DMS153 treated with DMSO at 0.1 percent for 48 hours (cell line): ENCODE results near the gene NDUFB6.
A peak's percentile ranks its signal among the peaks of the same experiment; 100 is the strongest.
"Not testable (repeated sequence)": the region's sequence is repeated elsewhere in the genome, so short reads cannot be mapped to it uniquely, and the experiment has no call there.

Experiments
- DNase-seq: peaks from one replicate; lab custom pipeline; 2025; ENCODE audit not compliant: unreplicated experiment; lab: John Stamatoyannopoulos, UW

NDUFB6 gene

GRCh38 chr9:32524892-32525708 lies 47.9 kb downstream of the NDUFB6 start:
- peak; percentile 54 for DNase-seq

GRCh38 chr9:32524558-32524891 lies 48.4 kb downstream of the NDUFB6 start:
- not testable (repeated sequence) for DNase-seq

GRCh38 chr9:32523910-32524309 lies 49.0 kb downstream of the NDUFB6 start:
- no peak for DNase-seq

- DNase-seq = no peak
Measured at GRCh38 chr9:32518276-32518675, 54.7 kb downstream of the NDUFB6 start.

GRCh38 chr9:32516241-32516640 lies 56.7 kb downstream of the NDUFB6 start:
- no peak for DNase-seq

- DNase-seq = peak; percentile 3
Measured at GRCh38 chr9:32508728-32509127, 64.2 kb downstream of the NDUFB6 start.

GRCh38 chr9:32503008-32503407 lies 70.0 kb downstream of the NDUFB6 start:
- no peak for DNase-seq
